Measurements from ENCODE around the gene PRCP. TPM values are rescaled to one million over a fixed set of nuclear protein-coding genes. Genes with fewer than 3 reads are reported as not detected.

PRCP gene
- total and polyA plus RNA-seq, 2 donors (not counting 3 experiments of a cell fraction or from before 2014, with no cell fraction given) = 170 to 277 TPM

- no peak overlapping the region for H3K27ac ChIP-seq (ENCODE audit: insufficient read depth, low read depth, low read length)
Observed at GRCh38 chr11:82829101-82829500, 71.1 kb downstream of the PRCP start.

DNA sequence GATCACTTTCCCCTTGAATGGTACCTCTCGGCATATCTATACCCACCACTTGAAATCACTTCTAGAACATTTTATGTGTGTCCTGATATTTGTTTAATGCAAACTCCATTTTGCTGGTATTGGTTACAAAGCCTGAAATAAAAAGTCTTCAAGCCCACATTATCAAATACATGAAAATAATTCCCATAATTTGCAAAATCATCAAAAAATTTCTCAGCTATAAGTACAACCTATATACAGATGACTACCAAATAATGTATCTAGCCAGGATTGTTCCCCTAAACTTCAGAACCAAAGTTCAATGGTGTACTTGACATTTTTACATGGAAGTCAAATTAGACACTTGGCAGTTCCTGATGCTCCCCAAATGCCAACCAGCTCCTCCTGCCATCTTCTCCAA, 71.8 kb downstream of the PRCP start:
- H3K79me2 ChIP-seq (ENCODE audit: control insufficient read depth, insufficient read depth, low read length) = no peaks in the 10 kb centered on the region
- H3K9me3 ChIP-seq (replicated peaks; ENCODE audit: control insufficient read depth, insufficient read depth, low read length) = no peaks in the 10 kb centered on the region
- H4K20me1 ChIP-seq (replicated peaks; ENCODE audit: control insufficient read depth, extremely low read depth, insufficient read depth, low read length) = no peaks in the 10 kb centered on the region
- H2AFZ ChIP-seq (ENCODE audit: low read depth, low read length) = no peak overlapping the region
- H3K4me2 ChIP-seq (ENCODE audit: insufficient read depth, low read length) = no peak overlapping the region
- no peak overlapping the region for H3K4me3 ChIP-seq (replicated peaks in 1 of 3; ENCODE audit: insufficient read depth in 1 of 3, low read depth in 1 of 3, low read length in 3 of 3)
- dilution Hi-C loops (cut with MboI; ENCODE audit: extremely low pct_ligation_motif_present, low sequenced_read_pairs) (no loop called here), intact Hi-C loops (cut with micrococcal nuclease) (no loop called here)
- DNase-seq (ENCODE audit: low read depth, low spot score) (no peak), FAIRE-seq (no peak)
- H3K4me1 ChIP-seq (ENCODE audit: control insufficient read depth, extremely low read depth, insufficient read depth, low read length) = peaks cover 3% of the 10 kb centered on the region
- H3K27me3 ChIP-seq (ENCODE audit: control insufficient read depth in 2 of 2, insufficient read depth in 2 of 2, low read length in 2 of 2) = no peaks in the 10 kb centered on the region
- H3K9me1 ChIP-seq (replicated peaks; ENCODE audit: control insufficient read depth, extremely low read depth, insufficient read depth, low read length) = no peaks in the 10 kb centered on the region
- no peak overlapping the region for H3K27ac ChIP-seq (ENCODE audit: insufficient read depth, low read depth, low read length)
- no peak overlapping the region for H3K9ac ChIP-seq (replicated peaks; ENCODE audit: extremely low read depth, insufficient read depth, low read length)
- peaks cover 0 to 3% of the 10 kb centered on the region in 2 experiments for H3K36me3 ChIP-seq (ENCODE audit: control insufficient read depth in 2 of 2, extremely low read depth in 1 of 2, insufficient read depth in 2 of 2, low read length in 2 of 2)
- CTCF ChIA-PET = interaction anchor here (1.0 kb wide), 1 partner anchor 53 kb away, joined by 5 read pairs; no protein-coding TSS in a partner anchor
- TF ChIP-seq, protein P1, sequence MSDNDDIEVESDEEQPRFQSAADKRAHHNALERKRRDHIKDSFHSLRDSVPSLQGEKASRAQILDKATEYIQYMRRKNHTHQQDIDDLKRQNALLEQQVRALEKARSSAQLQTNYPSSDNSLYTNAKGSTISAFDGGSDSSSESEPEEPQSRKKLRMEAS (IDR thresholded peaks at IDR 0.05; ENCODE audit: insufficient read depth, insufficient read length) = no peak
- TF ChIP-seq POLR2AphosphoS5 (IDR thresholded peaks at IDR 0.05; ENCODE audit: insufficient read depth, low read depth, low read length) (no peak), FOS (IDR thresholded peaks at IDR 0.05; ENCODE audit: borderline replicate concordance, insufficient read depth, low read length) (no peak), JUN (IDR thresholded peaks at IDR 0.05; ENCODE audit: borderline replicate concordance, insufficient read depth, insufficient read length, low read depth) (no peak), MYC (IDR thresholded peaks at IDR 0.05; ENCODE audit: low read depth, low read length) (no peak), POLR2A (IDR thresholded peaks at IDR 0.05; ENCODE audit: low read depth, low read length) (no peak), EZH2 (IDR thresholded peaks at IDR 0.05; ENCODE audit: borderline replicate concordance, low read depth, low read length, severe bottlenecking) (no peak), GATA2 (IDR thresholded peaks at IDR 0.05; ENCODE audit: insufficient read depth, insufficient read length, low read depth, low read length) (no peak)
- TF ChIP-seq, protein P2, sequence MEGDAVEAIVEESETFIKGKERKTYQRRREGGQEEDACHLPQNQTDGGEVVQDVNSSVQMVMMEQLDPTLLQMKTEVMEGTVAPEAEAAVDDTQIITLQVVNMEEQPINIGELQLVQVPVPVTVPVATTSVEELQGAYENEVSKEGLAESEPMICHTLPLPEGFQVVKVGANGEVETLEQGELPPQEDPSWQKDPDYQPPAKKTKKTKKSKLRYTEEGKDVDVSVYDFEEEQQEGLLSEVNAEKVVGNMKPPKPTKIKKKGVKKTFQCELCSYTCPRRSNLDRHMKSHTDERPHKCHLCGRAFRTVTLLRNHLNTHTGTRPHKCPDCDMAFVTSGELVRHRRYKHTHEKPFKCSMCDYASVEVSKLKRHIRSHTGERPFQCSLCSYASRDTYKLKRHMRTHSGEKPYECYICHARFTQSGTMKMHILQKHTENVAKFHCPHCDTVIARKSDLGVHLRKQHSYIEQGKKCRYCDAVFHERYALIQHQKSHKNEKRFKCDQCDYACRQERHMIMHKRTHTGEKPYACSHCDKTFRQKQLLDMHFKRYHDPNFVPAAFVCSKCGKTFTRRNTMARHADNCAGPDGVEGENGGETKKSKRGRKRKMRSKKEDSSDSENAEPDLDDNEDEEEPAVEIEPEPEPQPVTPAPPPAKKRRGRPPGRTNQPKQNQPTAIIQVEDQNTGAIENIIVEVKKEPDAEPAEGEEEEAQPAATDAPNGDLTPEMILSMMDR (IDR thresholded peaks at IDR 0.05; ENCODE audit: extremely low read depth in 1 of 2, insufficient read depth in 1 of 2, low read depth in 1 of 2, low read length in 2 of 2) = no peak
- BruUV-seq (replicated peaks) = no TSS peak
- POLR2A ChIA-PET = no interaction called here

More at GRCh38 chr11:82829101-82829500, 71.1 kb downstream of the PRCP start:
- dilution Hi-C loops (cut with MboI; ENCODE audit: extremely low pct_ligation_motif_present, low sequenced_read_pairs) = no loop called here
- Histone ChIP-seq H3K27me3 (ENCODE audit: control insufficient read depth in 2 of 2, insufficient read depth in 2 of 2, low read length in 2 of 2) (no peaks in the 10 kb centered on the region), H3K9me1 (replicated peaks; ENCODE audit: control insufficient read depth, extremely low read depth, insufficient read depth, low read length) (no peaks in the 10 kb centered on the region), H3K9me3 (replicated peaks; ENCODE audit: control insufficient read depth, insufficient read depth, low read length) (no peaks in the 10 kb centered on the region), H3K4me1 (ENCODE audit: control insufficient read depth, extremely low read depth, insufficient read depth, low read length) (peaks cover 3% of the 10 kb centered on the region), H2AFZ (ENCODE audit: low read depth, low read length) (no peak overlapping the region), H3K4me2 (ENCODE audit: insufficient read depth, low read length) (no peak overlapping the region), H3K79me2 (ENCODE audit: control insufficient read depth, insufficient read depth, low read length) (no peaks in the 10 kb centered on the region), H3K36me3 (ENCODE audit: control insufficient read depth in 2 of 2, extremely low read depth in 1 of 2, insufficient read depth in 2 of 2, low read length in 2 of 2) (peaks cover 0 to 5% of the 10 kb centered on the region in 2 experiments), H4K20me1 (replicated peaks; ENCODE audit: control insufficient read depth, extremely low read depth, insufficient read depth, low read length) (no peaks in the 10 kb centered on the region), H3K4me3 (replicated peaks in 1 of 3; ENCODE audit: insufficient read depth in 1 of 3, low read depth in 1 of 3, low read length in 3 of 3) (no peak overlapping the region), H3K9ac (replicated peaks; ENCODE audit: extremely low read depth, insufficient read depth, low read length) (no peak overlapping the region)
- TF ChIP-seq FOS (IDR thresholded peaks at IDR 0.05; ENCODE audit: borderline replicate concordance, insufficient read depth, low read length) = no peak
- no peak for TF ChIP-seq JUN (IDR thresholded peaks at IDR 0.05; ENCODE audit: borderline replicate concordance, insufficient read depth, insufficient read length, low read depth)
- TF ChIP-seq POLR2A (IDR thresholded peaks at IDR 0.05; ENCODE audit: low read depth, low read length) = no peak
- no peak for TF ChIP-seq MYC (IDR thresholded peaks at IDR 0.05; ENCODE audit: low read depth, low read length)
- CTCF ChIA-PET = interaction anchor here (1.0 kb wide), 1 partner anchor 53 kb away, joined by 5 read pairs; no protein-coding TSS in a partner anchor
- POLR2A ChIA-PET = no interaction called here
- intact Hi-C loops (cut with micrococcal nuclease) = no loop called here
- no TSS peak for BruUV-seq (replicated peaks)
- no peak for FAIRE-seq
- DNase-seq (ENCODE audit: low read depth, low spot score) = no peak

All from endothelial cell of umbilical vein (primary cell).